GM19324 (cell line): ENCODE results near the gene RNF32.
"Not testable (repeated sequence)": the region's sequence is repeated elsewhere in the genome, so short reads cannot be mapped to it uniquely, and the experiment has no call there.

Source experiments
- ATAC-seq: cut with Tn5 transposase; IDR thresholded peaks from one replicate; pipeline ENCODE4 v1.9.1; 2021; ENCODE audit warnings: mild to moderate bottlenecking, moderate library complexity; ENCODE audit not compliant: unreplicated experiment, low FRiP score

RNF32 gene

GRCh38 chr7:156668130-156668741 is 27.7 kb downstream of the RNF32 start:
- ATAC-seq, result no peak

- ATAC-seq, result no peak
Observed at GRCh38 chr7:156669035-156669828, 28.7 kb downstream of the RNF32 start.

- no peak for ATAC-seq
Observed at GRCh38 chr7:156673454-156673853, 32.9 kb downstream of the RNF32 start.

- ATAC-seq, result no peak
Observed at GRCh38 chr7:156673902-156674301, 33.3 kb downstream of the RNF32 start.

- ATAC-seq, result no peak
Observed at GRCh38 chr7:156675721-156676120, 35.1 kb downstream of the RNF32 start.

- no peak for ATAC-seq
Observed at GRCh38 chr7:156676263-156676662, 35.7 kb downstream of the RNF32 start.

GRCh38 chr7:156677374-156678054 is 36.9 kb downstream of the RNF32 start:
- no peak for ATAC-seq

GRCh38 chr7:156680281-156680680 is 39.7 kb downstream of the RNF32 start:
- ATAC-seq, result no peak

- ATAC-seq, result no peak
Observed at GRCh38 chr7:156682928-156683327, 42.4 kb downstream of the RNF32 start.

- ATAC-seq, result no peak
Observed at GRCh38 chr7:156684251-156684650, 43.7 kb downstream of the RNF32 start.

- no peak for ATAC-seq
Observed at GRCh38 chr7:156684661-156685060, 44.1 kb downstream of the RNF32 start.

- ATAC-seq, result no peak
Observed at GRCh38 chr7:156691764-156692163, 51.2 kb downstream of the RNF32 start.

- no peak for ATAC-seq
Observed at GRCh38 chr7:156692849-156693248, 52.3 kb downstream of the RNF32 start.

- no peak for ATAC-seq
Observed at GRCh38 chr7:156693627-156694026, 53.1 kb downstream of the RNF32 start.

GRCh38 chr7:156697283-156697682 is 56.7 kb downstream of the RNF32 start:
- ATAC-seq, result not testable (repeated sequence)

GRCh38 chr7:156698512-156698911 is 57.9 kb downstream of the RNF32 start:
- ATAC-seq, result not testable (repeated sequence)

- not testable (repeated sequence) for ATAC-seq
Observed at GRCh38 chr7:156701787-156702186, 61.2 kb downstream of the RNF32 start.

GRCh38 chr7:156702399-156702798 is 61.8 kb downstream of the RNF32 start:
- ATAC-seq, result no peak

GRCh38 chr7:156703209-156703608 is 62.6 kb downstream of the RNF32 start:
- ATAC-seq, result no peak

- ATAC-seq, result peak; percentile 61
Observed at GRCh38 chr7:156703773-156704482, 63.4 kb downstream of the RNF32 start.
